22Rv1 (cell line): ENCODE data around the gene PRTN3.

ENCODE experiments used
- CTCF ChIP-seq: fragments of 450-650 bp; IDR thresholded peaks from 2 replicates; pipeline ENCODE4 v1.5.1; 2017; ENCODE audit warnings: mild to moderate bottlenecking
- ZFX ChIP-seq: fragments of 450-650 bp; IDR thresholded peaks from 2 replicates; pipeline ENCODE4 v1.6.1; 2017; ENCODE audit warnings: antibody characterized with exemption, borderline replicate concordance

DNA sequence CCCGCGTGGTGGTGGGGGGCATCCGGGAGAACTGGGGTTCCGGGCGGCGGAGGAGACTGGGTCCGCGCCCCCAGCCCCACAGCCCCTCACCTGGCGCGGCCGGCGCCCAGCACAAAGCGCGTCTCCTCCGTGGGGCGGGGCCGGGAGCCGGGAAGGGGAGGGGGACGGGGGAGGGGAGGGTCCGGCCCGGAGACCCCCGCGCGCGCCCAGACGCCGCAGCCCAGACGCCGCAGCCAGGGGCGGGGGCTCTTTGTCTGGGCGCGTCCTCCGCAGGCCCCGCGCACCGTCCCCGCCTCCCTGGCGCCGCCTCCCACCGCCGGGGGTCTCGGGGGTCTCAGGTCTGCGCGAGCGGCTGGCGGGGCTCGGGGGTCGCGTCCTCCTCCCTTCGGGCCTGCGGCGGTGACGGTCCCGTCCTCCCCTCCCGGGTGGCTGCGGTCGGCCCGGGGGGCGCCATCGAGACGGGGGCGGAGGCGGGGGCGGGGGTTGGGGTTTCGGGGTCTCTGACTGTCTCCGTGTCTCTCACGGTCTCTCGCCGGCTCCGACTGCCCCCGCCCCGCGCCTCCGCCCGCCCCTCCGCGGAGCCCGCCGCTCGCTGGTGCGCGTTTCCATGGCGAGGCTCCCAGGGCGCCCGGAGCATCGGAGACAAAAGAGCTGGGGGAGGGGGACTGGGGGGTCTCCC lies 18.8 kb upstream of the PRTN3 start, which contains the start of gene PLPPR3:
- TF ChIP-seq CTCF (no peak), ZFX (no peak)
